Measurements from ENCODE around the gene MET. TPM values are rescaled to one million over a fixed set of nuclear protein-coding genes. Genes with fewer than 3 reads are reported as not detected.

MET gene
- total RNA-seq, 1 donor from 2014 or later = 15.2 TPM

- no peaks in the 10 kb centered on the region for H3K27me3 ChIP-seq
- intact Hi-C loops (cut with DNase I) = no loop called here
- H3K4me1 ChIP-seq = no peaks in the 10 kb centered on the region
- DNase-seq (ENCODE audit: extremely low spot score in 2 of 2) = no peak
- no peaks in the 10 kb centered on the region for H3K36me3 ChIP-seq
- no peak overlapping the region for H3K27ac ChIP-seq
- H3K9me3 ChIP-seq = no peaks in the 10 kb centered on the region
- no peak overlapping the region for H3K4me3 ChIP-seq
- no peak for TF ChIP-seq CTCF (IDR thresholded peaks at IDR 0.05)
- TF ChIP-seq POLR2A (IDR thresholded peaks at IDR 0.05) = no peak
- TF ChIP-seq POLR2AphosphoS5 (IDR thresholded peaks at IDR 0.05; ENCODE audit: insufficient read depth in 1 of 2, low read depth in 1 of 2) = no peak
Observed at GRCh38 chr7:116738378-116738777, 66.4 kb downstream of the MET start.

- Histone ChIP-seq H3K27ac (no peak overlapping the region), H3K4me3 (no peak overlapping the region), H3K9me3 (no peaks in the 10 kb centered on the region), H3K4me1 (no peaks in the 10 kb centered on the region), H3K36me3 (no peaks in the 10 kb centered on the region), H3K27me3 (no peaks in the 10 kb centered on the region)
- TF ChIP-seq CTCF (IDR thresholded peaks at IDR 0.05) (no peak), POLR2AphosphoS5 (IDR thresholded peaks at IDR 0.05; ENCODE audit: insufficient read depth in 1 of 2, low read depth in 1 of 2) (no peak)
- DNase-seq (ENCODE audit: extremely low spot score in 2 of 2) = no peak
- intact Hi-C loops (cut with DNase I) = no loop called here
Observed at GRCh38 chr7:116739307-116739706, 67.3 kb downstream of the MET start.

DNA sequence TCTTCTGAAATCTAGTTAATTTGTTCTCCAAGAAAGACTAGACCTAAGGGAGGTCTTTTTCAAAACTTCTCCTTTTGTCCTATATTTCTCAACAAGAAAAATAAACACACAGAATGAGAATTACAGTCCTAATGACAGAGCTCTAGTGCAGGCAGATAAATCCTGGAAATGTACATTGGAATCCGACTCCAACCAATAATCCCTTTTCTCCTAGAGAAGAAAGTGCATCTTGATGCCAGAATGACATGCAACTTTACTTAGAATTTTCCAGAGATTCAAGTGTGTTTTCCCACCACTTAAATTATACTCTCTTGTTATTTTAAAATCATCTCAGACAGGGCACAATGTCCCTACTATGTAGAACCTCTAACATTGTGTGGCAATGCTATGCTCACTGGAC lies 68.2 kb downstream of the MET start:
- intact Hi-C loops (cut with DNase I) = no loop called here
- DNase-seq (ENCODE audit: extremely low spot score in 2 of 2) = no peak
- Histone ChIP-seq H3K27ac (no peak overlapping the region), H3K9me3 (no peaks in the 10 kb centered on the region), H3K27me3 (no peaks in the 10 kb centered on the region), H3K36me3 (no peaks in the 10 kb centered on the region), H3K4me3 (no peak overlapping the region), H3K4me1 (no peaks in the 10 kb centered on the region)
- no peak for TF ChIP-seq POLR2AphosphoS5 (IDR thresholded peaks at IDR 0.05; ENCODE audit: insufficient read depth in 1 of 2, low read depth in 1 of 2)
- no peak for TF ChIP-seq CTCF (IDR thresholded peaks at IDR 0.05)
- no peak for TF ChIP-seq POLR2A (IDR thresholded peaks at IDR 0.05)

DNA sequence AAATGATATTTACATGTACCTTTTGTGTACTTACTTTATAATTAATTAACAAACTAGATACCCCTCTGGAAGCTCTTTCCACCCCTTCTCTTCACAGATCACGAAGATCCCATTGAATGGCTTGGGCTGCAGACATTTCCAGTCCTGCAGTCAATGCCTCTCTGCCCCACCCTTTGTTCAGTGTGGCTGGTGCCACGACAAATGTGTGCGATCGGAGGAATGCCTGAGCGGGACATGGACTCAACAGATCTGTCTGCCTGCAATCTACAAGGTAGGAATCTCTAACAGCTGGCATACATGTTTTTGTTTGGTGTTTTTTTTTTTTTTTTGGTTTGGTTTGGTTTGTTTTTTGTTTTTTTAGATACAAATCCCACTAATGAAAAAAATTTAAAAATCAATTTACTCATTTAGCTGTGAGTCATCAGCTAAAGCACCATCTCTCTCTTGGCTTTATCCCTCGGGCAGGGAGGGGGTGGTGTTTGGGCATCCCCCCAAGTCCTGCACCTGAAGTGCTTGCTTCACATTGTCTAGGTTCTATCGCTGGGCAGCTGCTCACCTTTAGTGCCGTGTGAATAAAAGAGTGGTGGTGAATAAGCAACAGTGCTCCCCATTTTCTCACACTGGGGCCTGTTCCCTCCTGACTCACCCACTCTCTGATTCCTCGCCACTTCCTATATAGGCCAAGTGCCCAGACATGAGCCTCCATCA lies 68.9 kb downstream of the MET start:
- no peak overlapping the region for H3K27ac ChIP-seq
- no peak overlapping the region for H3K4me3 ChIP-seq
- no peak for TF ChIP-seq POLR2A (IDR thresholded peaks at IDR 0.05)
- no peak for TF ChIP-seq CTCF (IDR thresholded peaks at IDR 0.05)
- TF ChIP-seq POLR2AphosphoS5 (IDR thresholded peaks at IDR 0.05; ENCODE audit: insufficient read depth in 1 of 2, low read depth in 1 of 2) = no peak
- H3K4me1 ChIP-seq = no peaks in the 10 kb centered on the region
- no peaks in the 10 kb centered on the region for H3K27me3 ChIP-seq
- no peaks in the 10 kb centered on the region for H3K36me3 ChIP-seq
- intact Hi-C loops (cut with DNase I) = no loop called here
- DNase-seq (ENCODE audit: extremely low spot score in 2 of 2) = no peak
- H3K9me3 ChIP-seq = no peaks in the 10 kb centered on the region

DNA sequence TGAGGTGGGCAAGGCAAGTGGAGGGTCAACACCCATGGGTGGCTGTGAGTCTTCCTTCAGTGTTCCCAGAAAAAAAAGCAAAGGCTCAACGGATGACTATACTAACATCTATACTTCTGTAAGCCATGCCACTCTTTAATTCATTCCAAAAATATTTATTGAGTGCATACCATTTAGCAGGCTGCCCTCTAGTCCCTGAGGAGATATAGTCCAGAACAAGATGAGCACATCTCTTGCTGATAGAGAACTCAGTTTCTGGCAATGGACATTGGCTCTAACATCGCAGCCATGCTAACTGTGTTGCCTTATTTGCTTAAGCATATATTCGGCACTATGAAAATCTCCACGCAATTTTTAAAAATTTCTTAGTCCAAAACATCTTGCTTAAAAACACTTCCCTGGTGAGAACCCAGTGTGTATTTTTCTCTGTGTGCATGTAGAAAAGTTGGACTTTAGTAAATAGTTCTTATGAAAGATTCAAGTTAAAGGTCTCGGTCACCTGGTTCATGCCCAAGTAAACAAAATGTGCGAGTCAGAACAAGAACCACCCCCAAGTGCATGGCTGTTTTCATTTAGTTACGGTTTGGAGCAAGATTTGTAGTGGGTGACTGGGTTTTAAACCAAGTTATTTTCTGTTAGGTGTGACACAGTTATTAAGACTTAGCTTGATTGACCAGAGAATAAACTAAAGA lies 69.8 kb downstream of the MET start:
- TF ChIP-seq CTCF (IDR thresholded peaks at IDR 0.05) (no peak), POLR2AphosphoS5 (IDR thresholded peaks at IDR 0.05; ENCODE audit: insufficient read depth in 1 of 2, low read depth in 1 of 2) (no peak), POLR2A (IDR thresholded peaks at IDR 0.05) (no peak)
- Histone ChIP-seq H3K4me3 (no peak overlapping the region), H3K27ac (no peak overlapping the region), H3K27me3 (no peaks in the 10 kb centered on the region), H3K4me1 (no peaks in the 10 kb centered on the region), H3K9me3 (no peaks in the 10 kb centered on the region), H3K36me3 (no peaks in the 10 kb centered on the region)
- intact Hi-C loops (cut with DNase I) = no loop called here
- DNase-seq (ENCODE audit: extremely low spot score in 2 of 2) = no peak
